GM13976 (cell line): Measurements from ENCODE around the gene GRK6.
"Not testable (repeated sequence)": the region's sequence is repeated elsewhere in the genome, so short reads cannot be mapped to it uniquely, and the experiment has no call there.

Experiments used
- DNase-seq: peaks from one replicate; pipeline ENCODE4 v3.0.0; 2012; ENCODE audit warnings: low spot score
- CTCF ChIP-seq: IDR thresholded peaks from 2 replicates; pipeline ENCODE4 v1.5.1; 2012; ENCODE audit warnings: borderline replicate concordance, mild to moderate bottlenecking; ENCODE audit not compliant: insufficient read depth; ENCODE audit errors: extremely low read depth, missing control alignments, control extremely low read depth
- in situ Hi-C: fragments of 300-500 bp; cut with MboI; formaldehyde crosslinking; loops from one replicate; pipeline ENCODE4 v1.12.0; 2022; ENCODE audit warnings: low sequenced_read_pairs, mixed read lengths, inconsistent platforms; ENCODE audit not compliant: unreplicated experiment

The GRK6 gene

DNA sequence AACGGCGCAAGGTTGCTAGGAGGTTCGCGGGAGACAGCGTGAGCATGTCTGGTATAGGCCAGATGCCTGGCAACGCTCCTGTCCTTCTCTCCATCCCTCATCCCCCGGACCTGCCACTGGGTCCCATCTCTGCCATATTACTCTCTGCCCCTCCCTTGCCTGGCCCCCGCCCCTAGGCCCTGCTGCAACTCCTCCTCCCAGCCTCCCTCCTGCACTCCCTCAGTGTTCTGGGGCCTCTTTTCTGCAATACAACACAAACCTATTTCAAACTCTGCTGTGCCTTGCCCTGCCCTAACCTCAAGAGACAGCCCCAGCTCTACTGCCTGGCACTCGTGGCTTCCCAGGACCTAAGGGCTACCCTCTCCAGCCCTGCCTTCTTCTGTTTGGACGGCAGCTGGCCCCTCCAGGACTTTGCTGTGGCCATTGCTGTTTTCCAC, 55.9 kb downstream of the GRK6 start:
- in situ Hi-C loops = no loop called here
- DNase-seq = no peak
- TF ChIP-seq CTCF = no peak

DNA sequence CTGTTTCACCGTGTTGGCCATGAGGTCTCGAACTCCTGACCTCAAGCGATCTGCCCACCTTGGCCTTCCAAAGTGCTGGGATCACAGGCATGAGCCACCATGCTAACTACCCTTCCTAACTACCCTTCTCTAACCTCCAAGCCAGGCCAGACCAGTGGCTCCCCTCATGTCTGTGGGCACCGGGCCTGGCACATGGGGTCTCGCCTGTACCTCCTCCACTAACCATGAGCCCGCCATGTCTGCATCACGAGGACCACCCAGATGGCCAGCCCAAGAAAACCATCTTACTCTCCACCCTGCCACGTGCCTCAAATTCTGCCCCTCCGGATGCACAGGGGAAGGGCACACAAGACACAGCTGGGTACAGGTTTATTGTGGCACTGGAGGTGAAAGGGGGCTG, 56.6 kb downstream of the GRK6 start:
- no peak for TF ChIP-seq CTCF
- no peak for DNase-seq
- in situ Hi-C loops = no loop called here

- DNase-seq = no peak
- TF ChIP-seq CTCF = no peak
- in situ Hi-C loops = no loop called here
Observed at GRCh38 chr5:177483994-177484901, 57.8 kb downstream of the GRK6 start.

- in situ Hi-C loops = no loop called here
- TF ChIP-seq CTCF = no peak
- DNase-seq = no peak
Observed at GRCh38 chr5:177484902-177485549, 58.5 kb downstream of the GRK6 start.

- DNase-seq = not testable (repeated sequence)
Observed at GRCh38 chr5:177485753-177486152, 59.3 kb downstream of the GRK6 start.

GRCh38 chr5:177486256-177486655, 59.8 kb downstream of the GRK6 start:
- DNase-seq = no peak
- in situ Hi-C loops = no loop called here
- TF ChIP-seq CTCF = no peak

More at GRCh38 chr5:177485753-177486152, 59.3 kb downstream of the GRK6 start:
- in situ Hi-C loops = not testable (repeated sequence)

GRCh38 chr5:177487144-177487543, 60.7 kb downstream of the GRK6 start:
- in situ Hi-C loops = no loop called here
- no peak for DNase-seq
- TF ChIP-seq CTCF = no peak
